Sciatic nerve (tissue), 2 donors: ENCODE measurements around the gene AKR1C2. TPM values are rescaled to one million over a fixed set of nuclear protein-coding genes. Genes with fewer than 3 reads are reported as not detected.
"Not testable (repeated sequence)": the region's sequence is repeated elsewhere in the genome, so short reads cannot be mapped to it uniquely, and the experiment has no call there.

Experiments used
- ATAC-seq: fragments of 200-7000 bp; cut with Tn5 transposase; one replicate; pipeline ENCODE4 v1.9.1; 2020; ENCODE audit warnings: mild to moderate bottlenecking, moderate library complexity
- DNase-seq: peaks from one replicate; pipeline ENCODE4 v3.0.0-alpha.2; 2020; ENCODE audit warnings: low spot score
- intact Hi-C: fragments of 100-400 bp; cut with DNase I; formaldehyde crosslinking; loops from one replicate; pipeline ENCODE4 v1.14.2; 2022
- total RNA-seq: library from RNA; stranded (reverse); fragmentation: NEBNext Ultra II Directional; extraction: Animal tissue kit (Norgen Biotek cat#: 25700); gene quantifications from one replicate; pipeline ENCODE4 v1.2.1, GENCODE V29; 2021
- donor health status: DM: no; HTN: no; CAD: no.
- donor health status: DM: no; HTN: no; CAD: no.

The AKR1C2 gene
- total RNA-seq, 1 donor from 2014 or later: 97.9 TPM

- ATAC-seq, DNase-seq: not testable (repeated sequence)
Measured at GRCh38 chr10:5031588-5031987, 27.9 kb upstream of the AKR1C2 start.

GRCh38 chr10:5030989-5031388, 27.3 kb upstream of the AKR1C2 start:
- no peak for DNase-seq
- no peak for ATAC-seq
- intact Hi-C loops: no loop called here

More at GRCh38 chr10:5031588-5031987, 27.9 kb upstream of the AKR1C2 start:
- intact Hi-C loops: not testable (repeated sequence)

GRCh38 chr10:5025461-5025881, 21.8 kb upstream of the AKR1C2 start:
- intact Hi-C loops, DNase-seq: not testable (repeated sequence)
- peak; percentile 38 for ATAC-seq

GRCh38 chr10:5023177-5023805, 19.6 kb upstream of the AKR1C2 start:
- no peak for ATAC-seq
- no peak for DNase-seq
- intact Hi-C loops: no loop called here

GRCh38 chr10:5021624-5022290, 18.1 kb upstream of the AKR1C2 start:
- DNase-seq, ATAC-seq: not testable (repeated sequence)

GRCh38 chr10:5019770-5020612, 16.3 kb upstream of the AKR1C2 start:
- DNase-seq, intact Hi-C loops: not testable (repeated sequence)

More at GRCh38 chr10:5021624-5022290, 18.1 kb upstream of the AKR1C2 start:
- intact Hi-C loops: not testable (repeated sequence)

GRCh38 chr10:5018671-5019277, 15.1 kb upstream of the AKR1C2 start:
- intact Hi-C loops, DNase-seq: not testable (repeated sequence)
- peak; percentile 92 for ATAC-seq

More at GRCh38 chr10:5019770-5020612, 16.3 kb upstream of the AKR1C2 start:
- ATAC-seq: peak; percentile 62

GRCh38 chr10:5018134-5018533, 14.5 kb upstream of the AKR1C2 start:
- intact Hi-C loops: no loop called here
- ATAC-seq (no peak), DNase-seq (no peak)

- DNase-seq: no peak
- intact Hi-C loops: no loop called here
- ATAC-seq: no peak
Measured at GRCh38 chr10:5014936-5015335, 11.3 kb upstream of the AKR1C2 start.

GRCh38 chr10:5014200-5014910, 10.7 kb upstream of the AKR1C2 start:
- intact Hi-C loops, DNase-seq, ATAC-seq: not testable (repeated sequence)

- intact Hi-C loops: no loop called here
- ATAC-seq (no peak), DNase-seq (no peak)
Measured at GRCh38 chr10:5013385-5013784, 9.7 kb upstream of the AKR1C2 start.

GRCh38 chr10:5012595-5012994, 8.9 kb upstream of the AKR1C2 start:
- no peak for ATAC-seq
- intact Hi-C loops: no loop called here

DNA sequence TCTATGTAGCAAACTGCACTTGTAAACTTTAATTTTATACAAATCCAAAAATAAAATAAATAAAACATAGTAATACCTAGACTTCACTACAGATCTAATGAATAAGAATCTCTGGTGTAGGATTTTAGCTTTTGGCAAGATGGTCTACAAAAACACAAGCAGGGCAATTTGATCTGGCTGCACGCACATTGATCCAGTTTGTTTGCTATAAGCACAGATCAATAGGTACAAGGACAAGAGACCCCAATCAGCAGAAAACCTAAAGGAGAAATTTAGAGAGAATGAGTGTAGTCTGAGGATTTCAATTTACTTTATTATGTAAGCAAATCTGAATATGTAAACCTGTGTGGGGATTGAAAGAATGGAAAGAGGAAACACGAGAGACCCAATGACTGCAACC, 7.7 kb upstream of the AKR1C2 start:
- intact Hi-C loops, DNase-seq, ATAC-seq: not testable (repeated sequence)

More at GRCh38 chr10:5012595-5012994, 8.9 kb upstream of the AKR1C2 start:
- DNase-seq: no peak

GRCh38 chr10:5010043-5010442, 6.4 kb upstream of the AKR1C2 start:
- DNase-seq, intact Hi-C loops, ATAC-seq: not testable (repeated sequence)

DNA sequence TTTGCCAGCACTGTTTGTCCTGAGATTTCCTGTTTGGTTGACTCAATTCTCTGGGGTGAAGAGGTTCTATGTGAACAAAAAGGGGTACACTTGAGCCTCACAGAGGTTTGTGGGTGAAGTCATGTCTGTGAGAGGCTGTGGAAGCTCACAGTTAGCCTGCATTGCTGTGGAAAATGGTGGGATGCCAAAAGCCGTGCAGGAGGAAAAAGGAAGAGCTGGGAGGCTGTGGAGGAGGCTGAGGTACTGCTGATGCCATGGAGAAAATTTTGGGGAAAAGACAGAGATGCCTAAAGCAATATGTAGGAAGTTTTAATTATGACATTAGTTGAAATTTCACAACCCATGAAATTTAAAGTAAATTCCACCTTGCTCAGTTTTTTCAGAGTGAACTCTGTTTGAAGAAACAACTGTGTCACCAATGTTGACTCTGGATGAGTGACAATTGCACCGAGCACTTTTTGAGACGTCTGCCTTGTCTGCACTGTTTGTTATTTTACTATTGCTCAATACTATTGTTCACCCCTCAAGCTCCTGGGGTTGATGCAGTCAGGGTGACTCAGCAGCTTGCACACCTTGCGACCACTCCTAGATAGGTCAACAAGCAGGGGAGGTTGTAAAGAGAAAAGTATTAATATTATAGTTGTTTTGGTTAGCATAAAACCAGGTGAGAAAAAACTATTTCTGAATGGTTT, 5.3 kb upstream of the AKR1C2 start:
- intact Hi-C loops, ATAC-seq: not testable (repeated sequence)

DNA sequence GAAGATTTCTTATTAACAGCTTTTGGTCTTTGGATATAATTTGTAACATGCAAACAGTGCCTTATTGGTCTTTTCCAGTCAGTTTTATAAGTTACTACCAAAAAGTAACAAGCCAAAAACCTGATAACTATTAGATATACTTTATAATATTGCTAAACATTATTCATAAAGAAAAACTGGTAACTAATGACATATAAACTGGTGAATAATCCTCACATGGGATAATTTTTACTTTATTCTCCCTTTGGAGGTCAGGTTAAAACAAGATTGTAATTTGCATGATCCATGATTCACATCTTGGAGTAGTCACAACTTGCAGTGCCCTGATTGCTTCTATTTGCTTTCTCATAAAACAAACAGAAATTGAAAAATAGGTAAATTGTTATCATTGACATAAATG, 844 bp upstream of the AKR1C2 start:
- ATAC-seq, intact Hi-C loops, DNase-seq: not testable (repeated sequence)

More for the DNA sequence above, 5.3 kb upstream of the AKR1C2 start:
- DNase-seq: not testable (repeated sequence)

DNA sequence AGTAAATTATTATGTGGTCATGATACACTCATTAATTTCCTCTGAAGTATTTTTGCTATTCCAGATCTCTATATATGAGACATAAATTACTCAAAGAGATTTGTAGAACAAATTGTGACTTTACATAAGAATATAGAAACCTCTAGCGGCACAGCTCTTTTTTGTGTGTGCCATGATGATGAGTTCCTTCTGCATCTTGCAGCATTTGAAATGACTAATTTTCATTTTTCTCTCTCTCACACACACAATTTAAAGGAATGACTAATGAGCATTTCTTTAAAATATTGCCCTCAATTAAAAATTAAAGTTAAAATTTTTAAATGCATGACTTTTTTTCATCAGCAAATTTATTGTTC, 351 bp upstream of the AKR1C2 start:
- DNase-seq, intact Hi-C loops: not testable (repeated sequence)
- ATAC-seq: peak; percentile 5
